ENCODE data around the gene CNN3. TPM values are rescaled to one million over a fixed set of nuclear protein-coding genes. Genes with fewer than 3 reads are reported as not detected.

Gene CNN3
- polyA plus RNA-seq, 6 donors from 2014 or later, result 8.4 to 31.3 (median 20.7) TPM

Other genes with a start within 250 kb of the CNN3 start
- not detected for gene SLC44A3, start 106.8 kb downstream of the CNN3 start, polyA plus RNA-seq (ENCODE audit: low read depth in 6 of 6)
- gene ALG14, start 145.8 kb upstream of the CNN3 start, polyA plus RNA-seq (ENCODE audit: low read depth in 6 of 6), result 10 to 100 TPM in 1 of 6 donors, 1 to 10 TPM in 5; 1.5 to 20.7 (median 6.0) TPM
- 1 to 10 TPM in 5 of 6 donors, under 1 TPM in 1; 0.08 to 1.9 (median 1.2) TPM for gene TLCD4, start 190.2 kb upstream of the CNN3 start, polyA plus RNA-seq (ENCODE audit: low read depth in 6 of 6)